Sigmoid colon (tissue), 4 donors: ENCODE results near the gene BUD13.

Experiments
- CTCF ChIP-seq, 4 experiments: fragments of 450-650 bp in 3 of 4; fragments of 200-600 bp in 1 of 4; IDR thresholded peaks; one replicate each; pipeline ENCODE4 v1.5.1; 2016 to 2019; ENCODE audit warnings: antibody characterized with exemption in 4 of 4, mild to moderate bottlenecking in 3 of 4, moderate library complexity in 2 of 4
- POLR2A ChIP-seq, 2 donors: fragments of 450-650 bp; IDR thresholded peaks; one replicate each; pipeline ENCODE4 v1.6.1; 2016; ENCODE audit warnings: antibody characterized with exemption in 2 of 2, mild to moderate bottlenecking in 2 of 2, moderate library complexity in 2 of 2
- POLR2AphosphoS5 ChIP-seq, 4 donors: sonication (generic); formaldehyde crosslinking; IDR thresholded peaks; one replicate each; pipeline ENCODE4 v1.6.1; 2017; ENCODE audit warnings: antibody characterized with exemption in 4 of 4

DNA sequence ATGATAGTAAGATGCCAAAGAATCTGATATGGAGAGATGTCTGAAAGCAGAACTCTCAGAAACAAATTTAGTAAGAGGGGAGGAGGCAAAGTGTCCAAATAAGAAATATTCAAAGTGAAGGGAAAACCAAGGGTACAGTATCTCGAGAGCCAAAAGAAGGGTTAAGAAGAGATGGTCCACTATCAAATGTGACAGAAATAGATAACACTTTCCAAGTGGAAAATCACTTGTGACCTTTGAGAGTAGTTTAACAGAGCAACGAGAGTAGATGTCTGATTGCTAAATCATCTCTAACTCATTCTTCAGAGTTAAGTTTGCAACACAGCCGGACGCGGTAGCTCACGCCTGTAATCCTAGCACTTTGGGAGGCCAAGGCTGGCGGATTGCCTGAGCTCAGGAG, 4.3 kb upstream of the BUD13 start:
- TF ChIP-seq CTCF (IDR thresholded peaks at IDR 0.05): no peak
- no peak for TF ChIP-seq POLR2A (IDR thresholded peaks at IDR 0.05)
- TF ChIP-seq POLR2AphosphoS5 (IDR thresholded peaks at IDR 0.05): no peak
